GM12801 (cell line): ENCODE data around the gene SUPV3L1.

ENCODE experiments used
- CTCF ChIP-seq: IDR thresholded peaks from one replicate; pipeline ENCODE4 v1.5.1; 2011; ENCODE audit warnings: control low read depth; ENCODE audit not compliant: insufficient read length; ENCODE audit errors: extremely low read depth

SUPV3L1 gene

GRCh38 chr10:69179743-69180524, at the start of gene SUPV3L1:
Gene SUPV3L1, plus strand, starts transcription at chr10:69180234. Its CDS starts 58 bp downstream, at chr10:69180292.
- TF ChIP-seq CTCF: no peak

GRCh38 chr10:69130251-69130650, 49.8 kb upstream of the SUPV3L1 start:
- TF ChIP-seq CTCF: no peak

GRCh38 chr10:69139961-69140360, 40.1 kb upstream of the SUPV3L1 start:
- TF ChIP-seq CTCF: no peak

GRCh38 chr10:69141304-69141703, 38.7 kb upstream of the SUPV3L1 start:
- TF ChIP-seq CTCF: no peak

- TF ChIP-seq CTCF: no peak
Measured at GRCh38 chr10:69142983-69143382, 37.1 kb upstream of the SUPV3L1 start.

- no peak for TF ChIP-seq CTCF
Measured at GRCh38 chr10:69145329-69145728, 34.7 kb upstream of the SUPV3L1 start.

- no peak for TF ChIP-seq CTCF
Measured at GRCh38 chr10:69145864-69146263, 34.2 kb upstream of the SUPV3L1 start.
